HepG2 (cell line): ENCODE measurements around the gene PRKN. TPM values are rescaled to one million over a fixed set of nuclear protein-coding genes. Genes with fewer than 3 reads are reported as not detected.

ENCODE experiments used
- ELF4 ChIP-seq: sonication (generic); formaldehyde crosslinking; IDR thresholded peaks from 2 replicates; pipeline ENCODE4 v1.5.0; 2020; ENCODE audit warnings: missing genetic modification reagents, mild to moderate bottlenecking, moderate library complexity, borderline replicate concordance
- HDAC1 ChIP-seq: sonication (generic); formaldehyde crosslinking; IDR thresholded peaks from 2 replicates; pipeline ENCODE4 v1.5.1; 2020; ENCODE audit warnings: mild to moderate bottlenecking, missing genetic modification reagents
- KIAA2018 ChIP-seq: sonication (generic); formaldehyde crosslinking; IDR thresholded peaks from 2 replicates; pipeline ENCODE4 v1.5.0; 2020; ENCODE audit warnings: mild to moderate bottlenecking, missing genetic modification reagents, borderline replicate concordance
- KLF15 ChIP-seq: sonication (generic); formaldehyde crosslinking; IDR thresholded peaks from 2 replicates; pipeline ENCODE4 v1.8.1; 2023; ENCODE audit warnings: borderline replicate concordance, mild to moderate bottlenecking, inconsistent platforms, missing genetic modification reagents, mixed read lengths
- ZNF564 ChIP-seq: sonication (generic); formaldehyde crosslinking; IDR thresholded peaks from 2 replicates; pipeline ENCODE4 v1.8.1; 2023; ENCODE audit warnings: mild to moderate bottlenecking, missing genetic modification reagents
- polyA plus RNA-seq, 8 experiments: library from polyadenylated mRNA; depleted of rRNA in 3 of 8; stranded (reverse) in 7 of 8; unstranded in 1 of 8; fragments of >200 nt; fragmentation: Illumina TruSeq in 4 of 8; extraction: Trizol in 4 of 8; gene quantifications; 2 replicates each; pipeline versions ENCODE4 v1.2.1 to v1.2.3, GENCODE V29; 2011 to 2016; ENCODE audit warnings: low read depth in 4 of 8, missing spikeins in 1 of 8, mixed read lengths in 1 of 8; ENCODE audit not compliant: insufficient read depth in 1 of 8
- total RNA-seq, 5 experiments: library from RNA; depleted of rRNA; stranded (reverse); fragments of >200 nt; fragmentation: Illumina TruSeq; extraction: Trizol; gene quantifications; 2 replicates each; pipeline ENCODE4 v1.2.3, GENCODE V29; 2016; ENCODE audit warnings: low read depth in 1 of 5
- TF ChIP-seq, protein P1 (sequence below): sonication (generic); formaldehyde crosslinking; IDR thresholded peaks from 2 replicates; pipeline ENCODE4 v1.4.0; 2020; ENCODE audit warnings: missing genetic modification reagents
- TF ChIP-seq, protein P2 (sequence below): sonication (generic); formaldehyde crosslinking; IDR thresholded peaks from 2 replicates; pipeline ENCODE4 v1.9.0; 2021; ENCODE audit warnings: missing genetic modification reagents, mild to moderate bottlenecking, borderline replicate concordance
- TF ChIP-seq, protein P3 (sequence below): sonication (generic); formaldehyde crosslinking; conservative IDR thresholded peaks from 2 replicates; pipeline ENCODE4 v1.4.0; 2020; ENCODE audit warnings: missing genetic modification reagents

The PRKN gene
- total and polyA plus RNA-seq, 2 of the 13 experiments (the other 11 are each of a cell fraction or from before 2014, with no cell fraction given): 0.31 to 0.44 TPM

DNA sequence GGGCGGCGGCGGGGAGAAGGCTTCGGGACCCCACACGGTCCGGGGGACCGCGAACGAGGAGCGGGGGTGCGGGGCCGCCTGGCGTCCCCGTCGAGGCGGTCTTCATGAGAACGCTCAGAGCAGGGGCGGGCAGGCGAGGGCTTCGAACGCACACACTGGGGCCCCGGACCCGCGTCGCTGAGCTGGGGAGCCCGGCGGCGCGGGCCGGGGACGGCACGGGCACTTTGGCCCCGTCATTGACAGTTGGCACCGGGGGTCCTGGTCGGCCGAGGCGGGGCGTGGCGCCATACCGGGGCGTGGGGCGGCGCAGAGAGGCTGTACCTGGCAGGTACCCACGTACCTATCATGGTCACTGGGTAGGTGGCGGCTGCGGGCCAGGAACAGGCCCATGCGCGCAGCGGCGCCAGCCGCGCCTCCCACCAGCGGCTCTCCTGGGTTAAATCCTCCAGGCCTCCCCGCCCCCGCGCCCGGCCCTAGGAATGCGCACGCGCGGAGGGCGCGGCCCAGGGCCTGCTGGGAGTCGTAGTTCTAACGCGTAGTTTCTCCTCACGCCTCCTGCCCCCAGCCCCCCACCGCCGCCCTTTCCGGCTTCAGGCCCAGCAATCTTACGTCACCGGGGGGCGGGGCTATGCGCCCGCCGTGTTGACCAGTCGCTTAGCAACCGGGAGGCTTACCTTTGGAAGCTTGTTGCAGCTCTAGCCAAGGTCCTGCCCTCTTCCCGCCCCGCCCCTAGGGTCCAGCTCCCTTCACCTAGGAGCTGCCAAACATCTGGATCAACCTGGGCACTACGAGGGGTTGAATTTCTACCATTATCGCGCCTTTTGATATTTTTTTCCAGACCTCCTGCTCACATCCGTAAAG lies at the start of gene PRKN, which contains the start of gene PACRG (continued):
- no peak for TF ChIP-seq KIAA2018 (CRISPR knock-in tag)
- TF ChIP-seq KLF15: no peak; the same call in 1 of the 2 replicates
- TF ChIP-seq, protein P1, sequence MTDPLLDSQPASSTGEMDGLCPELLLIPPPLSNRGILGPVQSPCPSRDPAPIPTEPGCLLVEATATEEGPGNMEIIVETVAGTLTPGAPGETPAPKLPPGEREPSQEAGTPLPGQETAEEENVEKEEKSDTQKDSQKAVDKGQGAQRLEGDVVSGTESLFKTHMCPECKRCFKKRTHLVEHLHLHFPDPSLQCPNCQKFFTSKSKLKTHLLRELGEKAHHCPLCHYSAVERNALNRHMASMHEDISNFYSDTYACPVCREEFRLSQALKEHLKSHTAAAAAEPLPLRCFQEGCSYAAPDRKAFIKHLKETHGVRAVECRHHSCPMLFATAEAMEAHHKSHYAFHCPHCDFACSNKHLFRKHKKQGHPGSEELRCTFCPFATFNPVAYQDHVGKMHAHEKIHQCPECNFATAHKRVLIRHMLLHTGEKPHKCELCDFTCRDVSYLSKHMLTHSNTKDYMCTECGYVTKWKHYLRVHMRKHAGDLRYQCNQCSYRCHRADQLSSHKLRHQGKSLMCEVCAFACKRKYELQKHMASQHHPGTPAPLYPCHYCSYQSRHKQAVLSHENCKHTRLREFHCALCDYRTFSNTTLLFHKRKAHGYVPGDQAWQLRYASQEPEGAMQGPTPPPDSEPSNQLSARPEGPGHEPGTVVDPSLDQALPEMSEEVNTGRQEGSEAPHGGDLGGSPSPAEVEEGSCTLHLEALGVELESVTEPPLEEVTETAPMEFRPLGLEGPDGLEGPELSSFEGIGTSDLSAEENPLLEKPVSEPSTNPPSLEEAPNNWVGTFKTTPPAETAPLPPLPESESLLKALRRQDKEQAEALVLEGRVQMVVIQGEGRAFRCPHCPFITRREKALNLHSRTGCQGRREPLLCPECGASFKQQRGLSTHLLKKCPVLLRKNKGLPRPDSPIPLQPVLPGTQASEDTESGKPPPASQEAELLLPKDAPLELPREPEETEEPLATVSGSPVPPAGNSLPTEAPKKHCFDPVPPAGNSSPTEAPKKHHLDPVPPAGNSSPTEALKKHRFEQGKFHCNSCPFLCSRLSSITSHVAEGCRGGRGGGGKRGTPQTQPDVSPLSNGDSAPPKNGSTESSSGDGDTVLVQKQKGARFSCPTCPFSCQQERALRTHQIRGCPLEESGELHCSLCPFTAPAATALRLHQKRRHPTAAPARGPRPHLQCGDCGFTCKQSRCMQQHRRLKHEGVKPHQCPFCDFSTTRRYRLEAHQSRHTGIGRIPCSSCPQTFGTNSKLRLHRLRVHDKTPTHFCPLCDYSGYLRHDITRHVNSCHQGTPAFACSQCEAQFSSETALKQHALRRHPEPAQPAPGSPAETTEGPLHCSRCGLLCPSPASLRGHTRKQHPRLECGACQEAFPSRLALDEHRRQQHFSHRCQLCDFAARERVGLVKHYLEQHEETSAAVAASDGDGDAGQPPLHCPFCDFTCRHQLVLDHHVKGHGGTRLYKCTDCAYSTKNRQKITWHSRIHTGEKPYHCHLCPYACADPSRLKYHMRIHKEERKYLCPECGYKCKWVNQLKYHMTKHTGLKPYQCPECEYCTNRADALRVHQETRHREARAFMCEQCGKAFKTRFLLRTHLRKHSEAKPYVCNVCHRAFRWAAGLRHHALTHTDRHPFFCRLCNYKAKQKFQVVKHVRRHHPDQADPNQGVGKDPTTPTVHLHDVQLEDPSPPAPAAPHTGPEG (CRISPR knock-in tag): peak; percentile 59; the same call in 1 of the 2 replicates
- TF ChIP-seq, protein P2, sequence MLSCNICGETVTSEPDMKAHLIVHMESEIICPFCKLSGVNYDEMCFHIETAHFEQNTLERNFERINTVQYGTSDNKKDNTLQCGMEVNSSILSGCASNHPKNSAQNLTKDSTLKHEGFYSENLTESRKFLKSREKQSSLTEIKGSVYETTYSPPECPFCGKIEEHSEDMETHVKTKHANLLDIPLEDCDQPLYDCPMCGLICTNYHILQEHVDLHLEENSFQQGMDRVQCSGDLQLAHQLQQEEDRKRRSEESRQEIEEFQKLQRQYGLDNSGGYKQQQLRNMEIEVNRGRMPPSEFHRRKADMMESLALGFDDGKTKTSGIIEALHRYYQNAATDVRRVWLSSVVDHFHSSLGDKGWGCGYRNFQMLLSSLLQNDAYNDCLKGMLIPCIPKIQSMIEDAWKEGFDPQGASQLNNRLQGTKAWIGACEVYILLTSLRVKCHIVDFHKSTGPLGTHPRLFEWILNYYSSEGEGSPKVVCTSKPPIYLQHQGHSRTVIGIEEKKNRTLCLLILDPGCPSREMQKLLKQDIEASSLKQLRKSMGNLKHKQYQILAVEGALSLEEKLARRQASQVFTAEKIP (CRISPR knock-in tag): no peak
- TF ChIP-seq, protein P3, sequence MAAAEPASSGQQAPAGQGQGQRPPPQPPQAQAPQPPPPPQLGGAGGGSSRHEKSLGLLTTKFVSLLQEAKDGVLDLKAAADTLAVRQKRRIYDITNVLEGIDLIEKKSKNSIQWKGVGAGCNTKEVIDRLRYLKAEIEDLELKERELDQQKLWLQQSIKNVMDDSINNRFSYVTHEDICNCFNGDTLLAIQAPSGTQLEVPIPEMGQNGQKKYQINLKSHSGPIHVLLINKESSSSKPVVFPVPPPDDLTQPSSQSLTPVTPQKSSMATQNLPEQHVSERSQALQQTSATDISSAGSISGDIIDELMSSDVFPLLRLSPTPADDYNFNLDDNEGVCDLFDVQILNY (CRISPR knock-in tag): no peak
- TF ChIP-seq ZNF564: peak; percentile 48; the same call in 1 of the 2 replicates
- TF ChIP-seq HDAC1 (CRISPR knock-in tag): peak; percentile 88
- peak; percentile 60; the same call in 1 of the 2 replicates for TF ChIP-seq ELF4
